Measurements from ENCODE around the gene DRAP1.

DRAP1 gene

GRCh38 chr11:65892661-65893317 is 26.4 kb upstream of the DRAP1 start:
- H3K27ac ChIP-seq (ENCODE audit: low read depth, low read length), result peak overlapping the region; percentile 84

GRCh38 chr11:65894034-65894591 is 25.1 kb upstream of the DRAP1 start:
- Histone ChIP-seq H3K27me3 (ENCODE audit: control insufficient read depth, low read length) (peaks cover 9% of the 10 kb centered on the region), H3K4me3 (ENCODE audit: low read length) (peak overlapping the region; percentile 93), H4K20me1 (ENCODE audit: control insufficient read depth, insufficient read depth, low read depth, low read length) (0 out of 2 replicates have a peak, but pooled peaks cover 3% of the 10 kb centered on the region), H3K9me2 (replicated peaks; ENCODE audit: control insufficient read depth, low read length) (no peaks in the 10 kb centered on the region), H3K9me3 (ENCODE audit: control insufficient read depth, insufficient read depth, low read length) (no peaks in the 10 kb centered on the region), H3K79me2 (ENCODE audit: control insufficient read depth, low read length) (peaks cover 34% of the 10 kb centered on the region), H3F3A (ENCODE audit: control insufficient read depth, insufficient read depth) (peaks cover 26% of the 10 kb centered on the region), H3K36me3 (ENCODE audit: control insufficient read depth, low read length) (peaks cover 12% of the 10 kb centered on the region), H3K4me1 (ENCODE audit: control insufficient read depth, low read length) (peaks cover 38% of the 10 kb centered on the region), H3K4me2 (ENCODE audit: low read length) (peak overlapping the region; percentile 95), H3K27ac (ENCODE audit: low read depth, low read length) (peak overlapping the region; percentile 64)
- no peak for TF ChIP-seq CTCF (IDR thresholded peaks at IDR 0.05; ENCODE audit: low read depth, low read length, poor library complexity, severe bottlenecking)
- TF ChIP-seq EZH2phosphoT487 (IDR thresholded peaks at IDR 0.05; ENCODE audit: borderline replicate concordance, low read length), result no peak

More at GRCh38 chr11:65892661-65893317, 26.4 kb upstream of the DRAP1 start:
- Histone ChIP-seq H3K9me3 (ENCODE audit: control insufficient read depth, insufficient read depth, low read length) (no peaks in the 10 kb centered on the region), H3K79me2 (ENCODE audit: control insufficient read depth, low read length) (peaks cover 38% of the 10 kb centered on the region), H3F3A (ENCODE audit: control insufficient read depth, insufficient read depth) (peaks cover 32% of the 10 kb centered on the region), H3K9me2 (replicated peaks; ENCODE audit: control insufficient read depth, low read length) (no peaks in the 10 kb centered on the region), H3K4me3 (ENCODE audit: low read length) (peak overlapping the region; percentile 93), H3K27me3 (ENCODE audit: control insufficient read depth, low read length) (no peaks in the 10 kb centered on the region), H3K4me2 (ENCODE audit: low read length) (peak overlapping the region; percentile 95), H3K4me1 (ENCODE audit: control insufficient read depth, low read length) (peaks cover 44% of the 10 kb centered on the region), H3K36me3 (ENCODE audit: control insufficient read depth, low read length) (peaks cover 12% of the 10 kb centered on the region), H4K20me1 (ENCODE audit: control insufficient read depth, insufficient read depth, low read depth, low read length) (0 out of 2 replicates have a peak, but pooled peaks cover 3% of the 10 kb centered on the region)
- no peak for TF ChIP-seq EZH2phosphoT487 (IDR thresholded peaks at IDR 0.05; ENCODE audit: borderline replicate concordance, low read length)
- no peak for TF ChIP-seq CTCF (IDR thresholded peaks at IDR 0.05; ENCODE audit: low read depth, low read length, poor library complexity, severe bottlenecking)

GRCh38 chr11:65895482-65895981 is 23.7 kb upstream of the DRAP1 start:
- Histone ChIP-seq H3K79me2 (ENCODE audit: control insufficient read depth, low read length) (peaks cover 33% of the 10 kb centered on the region), H3K27me3 (ENCODE audit: control insufficient read depth, low read length) (peaks cover 20% of the 10 kb centered on the region), H4K20me1 (ENCODE audit: control insufficient read depth, insufficient read depth, low read depth, low read length) (0 out of 2 replicates have a peak, but pooled peaks cover 3% of the 10 kb centered on the region), H3K4me2 (ENCODE audit: low read length) (no peak overlapping the region), H3K9me2 (replicated peaks; ENCODE audit: control insufficient read depth, low read length) (no peaks in the 10 kb centered on the region), H3K4me1 (ENCODE audit: control insufficient read depth, low read length) (peaks cover 40% of the 10 kb centered on the region), H3F3A (ENCODE audit: control insufficient read depth, insufficient read depth) (peaks cover 18% of the 10 kb centered on the region), H3K4me3 (ENCODE audit: low read length) (no peak overlapping the region), H3K9me3 (ENCODE audit: control insufficient read depth, insufficient read depth, low read length) (no peaks in the 10 kb centered on the region), H3K36me3 (ENCODE audit: control insufficient read depth, low read length) (peaks cover 12% of the 10 kb centered on the region), H3K27ac (ENCODE audit: low read depth, low read length) (no peak overlapping the region)
- TF ChIP-seq EZH2phosphoT487 (IDR thresholded peaks at IDR 0.05; ENCODE audit: borderline replicate concordance, low read length) (no peak), CTCF (IDR thresholded peaks at IDR 0.05; ENCODE audit: low read depth, low read length, poor library complexity, severe bottlenecking) (no peak)

All from DOHH2 (cell line).